ENCODE data around the gene PPIG. TPM values are rescaled to one million over a fixed set of nuclear protein-coding genes. Genes with fewer than 3 reads are reported as not detected.

Gene PPIG
- total and polyA plus RNA-seq, 2 donors (not counting 1 experiment from before 2014, with no cell fraction given), result 21.5 to 78.6 TPM

DNA sequence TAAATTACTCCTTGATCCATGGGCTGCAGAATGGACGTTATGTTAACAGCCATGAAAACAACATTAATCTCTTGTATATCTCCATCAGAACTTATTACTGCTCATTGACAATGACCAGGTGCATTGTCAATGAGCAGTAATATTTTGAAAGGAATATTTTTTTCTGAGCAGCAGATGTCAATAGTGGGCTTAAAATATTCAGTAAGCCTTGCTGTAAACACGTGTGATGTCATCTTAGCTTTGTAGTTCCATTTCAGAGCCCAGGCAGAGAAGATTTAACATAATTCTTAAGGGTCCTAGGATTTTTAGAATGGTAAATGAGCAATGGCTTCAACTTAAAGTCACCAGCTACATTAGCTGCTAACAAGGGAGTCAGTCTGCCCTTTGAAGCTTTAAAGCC, 83.4 kb downstream of the PPIG start:
- DNase-seq (no peak), ATAC-seq (ENCODE audit: low read depth) (no peak)
- no peaks in the 10 kb centered on the region for H3K27me3 ChIP-seq (replicated peaks in 1 of 4; ENCODE audit: control extremely low read depth in 1 of 4, control insufficient read depth in 3 of 4, insufficient read depth in 4 of 4, low read length in 3 of 4)
- peaks cover 0 to 3% (median 0%) of the 10 kb centered on the region in 3 donors for H3K9me3 ChIP-seq (ENCODE audit: control extremely low read depth in 1 of 3, control insufficient read depth in 2 of 3, insufficient read depth in 1 of 3, low read length in 2 of 3)
- no peaks in the 10 kb centered on the region for H3K4me1 ChIP-seq (ENCODE audit: control insufficient read depth in 2 of 2, insufficient read depth in 2 of 2, low read length in 2 of 2)
- WGBS (ENCODE audit: insufficient coverage), result 100% methylated on average over 1 of the region's 2 CpGs
- H3K4me2 ChIP-seq (replicated peaks; ENCODE audit: low read depth, low read length, poor library complexity, severe bottlenecking), result no peak overlapping the region
- no peak overlapping the region for H2AFZ ChIP-seq (ENCODE audit: insufficient read depth, low read depth, low read length, poor library complexity, severe bottlenecking)
- H4K20me1 ChIP-seq (ENCODE audit: control insufficient read depth, insufficient read depth, low read length, poor library complexity, severe bottlenecking), result no peaks in the 10 kb centered on the region
- no peaks in the 10 kb centered on the region for H3K36me3 ChIP-seq (replicated peaks in 1 of 2; ENCODE audit: control extremely low read depth in 1 of 2, control insufficient read depth in 1 of 2, extremely low read depth in 1 of 2, insufficient read depth in 2 of 2, low read length in 1 of 2)
- no peak for TF ChIP-seq EZH2 (IDR thresholded peaks at IDR 0.05; ENCODE audit: borderline replicate concordance, insufficient read depth, low read depth, low read length, poor library complexity, severe bottlenecking)
- TF ChIP-seq CTCF (IDR thresholded peaks at IDR 0.05), result no peak
- H3K9ac ChIP-seq (ENCODE audit: low read length), result no peak overlapping the region
- no peaks in the 10 kb centered on the region for H3K4me1 Mint-ChIP-seq
- H3K27ac Mint-ChIP-seq, result no peak overlapping the region
- intact Hi-C loops (cut with micrococcal nuclease), result no loop called here
- no peaks in the 10 kb centered on the region for H3K79me2 ChIP-seq (ENCODE audit: control insufficient read depth, insufficient read depth, low read length)
- H3K27me3 Mint-ChIP-seq, result peaks cover 15% of the 10 kb centered on the region
- ChIA-PET CTCF (interaction anchor here (0.6 to 1.0 kb wide), 2 partner anchors 157 to 179 kb away, joined by 3 to 6 read pairs; partner anchors contain the start of gene METTL5), POLR2A (no interaction called here)
- no peak overlapping the region for H3K4me3 ChIP-seq (ENCODE audit: control extremely low read depth in 1 of 5, extremely low read depth in 1 of 5, insufficient read depth in 1 of 5, low read depth in 2 of 5, low read length in 4 of 5)
- H3K27ac ChIP-seq (ENCODE audit: low read length in 2 of 2), result no peak overlapping the region
- H3K4me3 Mint-ChIP-seq, result no peak overlapping the region
- no peaks in the 10 kb centered on the region for H3K9me3 Mint-ChIP-seq (ENCODE audit: insufficient read depth)

GRCh38 chr2:169670215-169670651, 86.1 kb downstream of the PPIG start:
- POLR2A ChIA-PET, result no interaction called here
- peaks cover 0 to 5% (median 0%) of the 10 kb centered on the region in 4 experiments for H3K27me3 ChIP-seq (replicated peaks in 1 of 4; ENCODE audit: control extremely low read depth in 1 of 4, control insufficient read depth in 3 of 4, insufficient read depth in 4 of 4, low read length in 3 of 4)
- intact Hi-C loops (cut with micrococcal nuclease), result no loop called here

More at GRCh38 chr2:169670215-169670651, 86.1 kb downstream of the PPIG start:
- H3K4me1 ChIP-seq (ENCODE audit: control insufficient read depth in 2 of 2, insufficient read depth in 2 of 2, low read length in 2 of 2), result no peaks in the 10 kb centered on the region
- no peak overlapping the region for H3K27ac ChIP-seq (ENCODE audit: low read length in 2 of 2)
- Mint-ChIP-seq H3K27ac (no peak overlapping the region), H3K4me1 (no peaks in the 10 kb centered on the region), H3K4me3 (no peak overlapping the region), H3K27me3 (peaks cover 26% of the 10 kb centered on the region), H3K9me3 (ENCODE audit: insufficient read depth) (no peaks in the 10 kb centered on the region)
- CTCF ChIA-PET, result no interaction called here
- peaks cover 0 to 4% (median 0%) of the 10 kb centered on the region in 3 donors for H3K9me3 ChIP-seq (ENCODE audit: control extremely low read depth in 1 of 3, control insufficient read depth in 2 of 3, insufficient read depth in 1 of 3, low read length in 2 of 3)
- H3K4me3 ChIP-seq (ENCODE audit: control extremely low read depth in 1 of 5, extremely low read depth in 1 of 5, insufficient read depth in 1 of 5, low read depth in 2 of 5, low read length in 4 of 5), result no peak overlapping the region
- no peaks in the 10 kb centered on the region for H4K20me1 ChIP-seq (ENCODE audit: control insufficient read depth, insufficient read depth, low read length, poor library complexity, severe bottlenecking)
- no peak overlapping the region for H3K4me2 ChIP-seq (replicated peaks; ENCODE audit: low read depth, low read length, poor library complexity, severe bottlenecking)
- no peak overlapping the region for H2AFZ ChIP-seq (ENCODE audit: insufficient read depth, low read depth, low read length, poor library complexity, severe bottlenecking)
- no CpG with 5 or more reads among the region's 2 CpGs for WGBS (ENCODE audit: insufficient coverage)
- no peak overlapping the region for H3K9ac ChIP-seq (ENCODE audit: low read length)
- ATAC-seq (ENCODE audit: low read depth) (no peak), DNase-seq (no peak)
- TF ChIP-seq CTCF (IDR thresholded peaks at IDR 0.05) (no peak), EZH2 (IDR thresholded peaks at IDR 0.05; ENCODE audit: borderline replicate concordance, insufficient read depth, low read depth, low read length, poor library complexity, severe bottlenecking) (no peak)
- no peaks in the 10 kb centered on the region for H3K79me2 ChIP-seq (ENCODE audit: control insufficient read depth, insufficient read depth, low read length)
- no peaks in the 10 kb centered on the region for H3K36me3 ChIP-seq (replicated peaks in 1 of 2; ENCODE audit: control extremely low read depth in 1 of 2, control insufficient read depth in 1 of 2, extremely low read depth in 1 of 2, insufficient read depth in 2 of 2, low read length in 1 of 2)

Data from B cell (primary cell).